HepG2 (cell line): ENCODE data around the gene RHBDF2. TPM values are rescaled to one million over a fixed set of nuclear protein-coding genes. Genes with fewer than 3 reads are reported as not detected.

Experiments used
- ETV5 ChIP-seq: IDR thresholded peaks from 2 replicates; pipeline ENCODE4 v1.6.1; 2018; ENCODE audit warnings: missing biosample characterization, missing genetic modification reagents, inconsistent platforms, borderline replicate concordance
- FOXP1 ChIP-seq, 2 experiments: fragments of 450-650 bp in 1 of 2; IDR thresholded peaks; 2 replicates each; pipeline ENCODE4 v1.6.1; 2017 to 2018; ENCODE audit warnings: antibody characterized with exemption in 1 of 2
- GATAD2A ChIP-seq: IDR thresholded peaks from 2 replicates; pipeline ENCODE4 v1.6.1; 2016
- HDAC1 ChIP-seq: sonication (generic); formaldehyde crosslinking; IDR thresholded peaks from 2 replicates; pipeline ENCODE4 v1.5.1; 2020; ENCODE audit warnings: mild to moderate bottlenecking, missing genetic modification reagents
- MAZ ChIP-seq, 2 experiments: sonication (generic) in 1 of 2; formaldehyde crosslinking in 1 of 2; IDR thresholded peaks; 2 replicates each; pipeline versions ENCODE4 v1.5.0 to v1.6.1; 2012 to 2020; ENCODE audit warnings: low read depth in 2 of 2, mild to moderate bottlenecking in 2 of 2, borderline replicate concordance in 1 of 2, improper control_type of control experiment in 1 of 2, low read length in 1 of 2, missing genetic modification reagents in 1 of 2, moderate library complexity in 1 of 2
- TEAD3 ChIP-seq: optimal IDR thresholded peaks from 2 replicates; pipeline ENCODE3; 2016; ENCODE audit warnings: borderline replicate concordance
- YEATS4 ChIP-seq: sonication (generic); formaldehyde crosslinking; IDR thresholded peaks from 2 replicates; pipeline ENCODE4 v1.4.0; 2020; ENCODE audit warnings: missing genetic modification reagents, borderline replicate concordance
- ZNF17 ChIP-seq: sonication (generic); formaldehyde crosslinking; IDR thresholded peaks from 2 replicates; pipeline ENCODE4 v1.5.0; 2020; ENCODE audit warnings: mild to moderate bottlenecking, missing genetic modification reagents
- ZNF331 ChIP-seq: sonication (generic); formaldehyde crosslinking; IDR thresholded peaks from 2 replicates; pipeline ENCODE4 v1.4.0; 2020; ENCODE audit warnings: missing genetic modification reagents
- ZNF547 ChIP-seq: sonication (generic); formaldehyde crosslinking; IDR thresholded peaks from 2 replicates; pipeline ENCODE4 v1.5.1; 2020; ENCODE audit warnings: mild to moderate bottlenecking, missing genetic modification reagents
- ZSCAN31 ChIP-seq: sonication (generic); formaldehyde crosslinking; IDR thresholded peaks from 2 replicates; pipeline ENCODE4 v1.5.0; 2020; ENCODE audit warnings: low read depth, mild to moderate bottlenecking, missing genetic modification reagents
- polyA plus RNA-seq, 8 experiments: library from polyadenylated mRNA; depleted of rRNA in 3 of 8; stranded (reverse) in 7 of 8; unstranded in 1 of 8; fragments of >200 nt; fragmentation: Illumina TruSeq in 4 of 8; extraction: Trizol in 4 of 8; gene quantifications; 2 replicates each; pipeline versions ENCODE4 v1.2.1 to v1.2.3, GENCODE V29; 2011 to 2016; ENCODE audit warnings: low read depth in 4 of 8, missing spikeins in 1 of 8, mixed read lengths in 1 of 8; ENCODE audit not compliant: insufficient read depth in 1 of 8
- total RNA-seq, 5 experiments: library from RNA; depleted of rRNA; stranded (reverse); fragments of >200 nt; fragmentation: Illumina TruSeq; extraction: Trizol; gene quantifications; 2 replicates each; pipeline ENCODE4 v1.2.3, GENCODE V29; 2016; ENCODE audit warnings: low read depth in 1 of 5
- TF ChIP-seq, protein P1 (sequence below): sonication (generic); formaldehyde crosslinking; IDR thresholded peaks from 2 replicates; pipeline ENCODE4 v1.4.0; 2020; ENCODE audit warnings: missing genetic modification reagents
- TF ChIP-seq, protein P2 (sequence below): sonication (generic); formaldehyde crosslinking; IDR thresholded peaks from 2 replicates; pipeline ENCODE4 v1.8.1; 2023; ENCODE audit warnings: mild to moderate bottlenecking, inconsistent platforms, moderate library complexity, missing genetic modification reagents, borderline replicate concordance
- TF ChIP-seq, protein P3 (sequence below): sonication (generic); formaldehyde crosslinking; IDR thresholded peaks from 2 replicates; pipeline ENCODE4 v1.4.0; 2020; ENCODE audit warnings: missing genetic modification reagents, borderline replicate concordance
- TF ChIP-seq, protein P4 (sequence below): sonication (generic); formaldehyde crosslinking; IDR thresholded peaks from 2 replicates; pipeline ENCODE4 v1.4.0; 2020; ENCODE audit warnings: mild to moderate bottlenecking, missing genetic modification reagents
- TF ChIP-seq, protein P5 (sequence below): sonication (generic); formaldehyde crosslinking; IDR thresholded peaks from 2 replicates; pipeline ENCODE4 v1.5.1; 2020; ENCODE audit warnings: mild to moderate bottlenecking, missing genetic modification reagents, moderate library complexity

The RHBDF2 gene
- total and polyA plus RNA-seq, 2 of the 13 experiments (the other 11 are each of a cell fraction or from before 2014, with no cell fraction given): 7.8 to 24.2 TPM

DNA sequence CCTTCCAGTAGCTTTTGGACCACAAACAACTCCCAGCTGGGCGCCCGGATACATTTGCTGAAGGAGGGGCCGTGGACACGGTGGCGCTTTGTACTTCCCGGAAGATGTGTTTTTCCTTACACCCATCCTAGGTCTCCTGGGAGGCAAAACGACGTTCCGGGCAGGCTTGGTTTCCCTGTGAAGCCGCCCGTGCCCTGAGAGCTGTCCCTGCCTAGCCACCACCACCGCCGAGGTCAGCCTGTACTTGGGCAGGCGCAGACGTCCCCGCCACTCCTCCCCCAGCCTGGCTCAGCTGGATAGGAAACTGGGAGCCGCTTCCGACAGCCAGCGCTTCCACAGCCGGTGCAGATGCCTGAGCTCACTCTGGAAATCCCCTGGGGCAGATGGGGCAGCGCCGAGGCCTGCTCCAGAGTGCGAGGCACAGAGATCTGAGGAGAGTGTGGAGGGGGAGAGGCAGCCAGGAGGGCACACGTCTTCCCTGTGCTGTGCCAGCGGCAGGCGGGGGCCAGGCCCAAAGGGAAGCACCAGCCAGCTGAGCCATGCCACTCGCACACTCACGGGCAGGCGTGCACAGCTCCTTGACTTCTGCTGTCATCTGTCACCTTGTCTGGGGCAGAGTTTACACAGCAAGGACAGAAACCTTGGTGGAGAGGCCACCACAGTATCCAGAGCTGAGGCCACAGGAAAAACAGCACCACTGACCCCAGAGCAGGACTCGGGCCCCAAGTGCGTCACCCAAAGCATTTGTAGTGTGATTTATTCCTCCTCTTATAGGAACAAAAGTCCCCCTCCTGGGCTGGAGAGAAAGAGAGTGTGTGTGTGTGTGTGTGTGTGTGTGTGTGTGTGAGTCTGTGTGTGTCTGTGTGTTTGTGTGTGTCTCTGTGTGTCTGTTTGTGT lies 3.0 kb downstream of the RHBDF2 start (continued):
- TF ChIP-seq, protein P1, sequence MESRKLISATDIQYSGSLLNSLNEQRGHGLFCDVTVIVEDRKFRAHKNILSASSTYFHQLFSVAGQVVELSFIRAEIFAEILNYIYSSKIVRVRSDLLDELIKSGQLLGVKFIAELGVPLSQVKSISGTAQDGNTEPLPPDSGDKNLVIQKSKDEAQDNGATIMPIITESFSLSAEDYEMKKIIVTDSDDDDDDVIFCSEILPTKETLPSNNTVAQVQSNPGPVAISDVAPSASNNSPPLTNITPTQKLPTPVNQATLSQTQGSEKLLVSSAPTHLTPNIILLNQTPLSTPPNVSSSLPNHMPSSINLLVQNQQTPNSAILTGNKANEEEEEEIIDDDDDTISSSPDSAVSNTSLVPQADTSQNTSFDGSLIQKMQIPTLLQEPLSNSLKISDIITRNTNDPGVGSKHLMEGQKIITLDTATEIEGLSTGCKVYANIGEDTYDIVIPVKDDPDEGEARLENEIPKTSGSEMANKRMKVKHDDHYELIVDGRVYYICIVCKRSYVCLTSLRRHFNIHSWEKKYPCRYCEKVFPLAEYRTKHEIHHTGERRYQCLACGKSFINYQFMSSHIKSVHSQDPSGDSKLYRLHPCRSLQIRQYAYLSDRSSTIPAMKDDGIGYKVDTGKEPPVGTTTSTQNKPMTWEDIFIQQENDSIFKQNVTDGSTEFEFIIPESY: peak; percentile 7; the same call in 1 of the 2 replicates
- TF ChIP-seq, protein P2, sequence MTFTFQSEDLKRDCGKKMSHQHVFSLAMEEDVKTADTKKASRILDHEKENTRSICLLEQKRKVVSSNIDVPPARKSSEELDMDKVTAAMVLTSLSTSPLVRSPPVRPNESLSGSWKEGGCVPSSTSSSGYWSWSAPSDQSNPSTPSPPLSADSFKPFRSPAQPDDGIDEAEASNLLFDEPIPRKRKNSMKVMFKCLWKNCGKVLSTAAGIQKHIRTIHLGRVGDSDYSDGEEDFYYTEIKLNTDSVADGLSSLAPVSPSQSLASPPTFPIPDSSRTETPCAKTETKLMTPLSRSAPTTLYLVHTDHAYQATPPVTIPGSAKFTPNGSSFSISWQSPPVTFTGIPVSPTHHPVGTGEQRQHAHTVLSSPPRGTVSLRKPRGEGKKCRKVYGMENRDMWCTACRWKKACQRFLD (CRISPR knock-in tag): no peak; the same call in 1 of the 2 replicates
- TF ChIP-seq ZNF331 (CRISPR knock-in tag) (peak; percentile 79; the same call in 1 of the 2 replicates), HDAC1 (CRISPR knock-in tag) (peak; percentile 91), YEATS4 (CRISPR knock-in tag) (peak; percentile 41; the same call in 1 of the 2 replicates), MAZ (IDR thresholded peaks at IDR 0.05; ENCODE audit: borderline replicate concordance, low read depth, low read length) (no peak), MAZ (CRISPR knock-in tag; IDR thresholded peaks at IDR 0.05; ENCODE audit: low read depth) (peak; percentile 59; the same call in 1 of the 2 replicates), TEAD3 (CRISPR knock-in tag) (peak; percentile 16), GATAD2A (CRISPR knock-in tag) (peak; percentile 39; the same call in 1 of the 2 replicates), ETV5 (no peak; the same call in 1 of the 2 replicates), ZNF17 (CRISPR knock-in tag) (no peak), ZNF547 (peak; percentile 81), ZSCAN31 (CRISPR knock-in tag) (no peak; the same call in 1 of the 2 replicates), FOXP1 (IDR thresholded peaks at IDR 0.05) (no peak), FOXP1 (CRISPR knock-in tag; IDR thresholded peaks at IDR 0.05) (peak; percentile 9; the same call in 1 of the 2 replicates)
- TF ChIP-seq, protein P3, sequence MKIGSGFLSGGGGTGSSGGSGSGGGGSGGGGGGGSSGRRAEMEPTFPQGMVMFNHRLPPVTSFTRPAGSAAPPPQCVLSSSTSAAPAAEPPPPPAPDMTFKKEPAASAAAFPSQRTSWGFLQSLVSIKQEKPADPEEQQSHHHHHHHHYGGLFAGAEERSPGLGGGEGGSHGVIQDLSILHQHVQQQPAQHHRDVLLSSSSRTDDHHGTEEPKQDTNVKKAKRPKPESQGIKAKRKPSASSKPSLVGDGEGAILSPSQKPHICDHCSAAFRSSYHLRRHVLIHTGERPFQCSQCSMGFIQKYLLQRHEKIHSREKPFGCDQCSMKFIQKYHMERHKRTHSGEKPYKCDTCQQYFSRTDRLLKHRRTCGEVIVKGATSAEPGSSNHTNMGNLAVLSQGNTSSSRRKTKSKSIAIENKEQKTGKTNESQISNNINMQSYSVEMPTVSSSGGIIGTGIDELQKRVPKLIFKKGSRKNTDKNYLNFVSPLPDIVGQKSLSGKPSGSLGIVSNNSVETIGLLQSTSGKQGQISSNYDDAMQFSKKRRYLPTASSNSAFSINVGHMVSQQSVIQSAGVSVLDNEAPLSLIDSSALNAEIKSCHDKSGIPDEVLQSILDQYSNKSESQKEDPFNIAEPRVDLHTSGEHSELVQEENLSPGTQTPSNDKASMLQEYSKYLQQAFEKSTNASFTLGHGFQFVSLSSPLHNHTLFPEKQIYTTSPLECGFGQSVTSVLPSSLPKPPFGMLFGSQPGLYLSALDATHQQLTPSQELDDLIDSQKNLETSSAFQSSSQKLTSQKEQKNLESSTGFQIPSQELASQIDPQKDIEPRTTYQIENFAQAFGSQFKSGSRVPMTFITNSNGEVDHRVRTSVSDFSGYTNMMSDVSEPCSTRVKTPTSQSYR (CRISPR knock-in tag): peak; percentile 83
- TF ChIP-seq, protein P4, sequence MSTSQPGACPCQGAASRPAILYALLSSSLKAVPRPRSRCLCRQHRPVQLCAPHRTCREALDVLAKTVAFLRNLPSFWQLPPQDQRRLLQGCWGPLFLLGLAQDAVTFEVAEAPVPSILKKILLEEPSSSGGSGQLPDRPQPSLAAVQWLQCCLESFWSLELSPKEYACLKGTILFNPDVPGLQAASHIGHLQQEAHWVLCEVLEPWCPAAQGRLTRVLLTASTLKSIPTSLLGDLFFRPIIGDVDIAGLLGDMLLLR: 0 out of 2 replicates have a peak, but pooled peaks have one; percentile 54
- TF ChIP-seq, protein P5, sequence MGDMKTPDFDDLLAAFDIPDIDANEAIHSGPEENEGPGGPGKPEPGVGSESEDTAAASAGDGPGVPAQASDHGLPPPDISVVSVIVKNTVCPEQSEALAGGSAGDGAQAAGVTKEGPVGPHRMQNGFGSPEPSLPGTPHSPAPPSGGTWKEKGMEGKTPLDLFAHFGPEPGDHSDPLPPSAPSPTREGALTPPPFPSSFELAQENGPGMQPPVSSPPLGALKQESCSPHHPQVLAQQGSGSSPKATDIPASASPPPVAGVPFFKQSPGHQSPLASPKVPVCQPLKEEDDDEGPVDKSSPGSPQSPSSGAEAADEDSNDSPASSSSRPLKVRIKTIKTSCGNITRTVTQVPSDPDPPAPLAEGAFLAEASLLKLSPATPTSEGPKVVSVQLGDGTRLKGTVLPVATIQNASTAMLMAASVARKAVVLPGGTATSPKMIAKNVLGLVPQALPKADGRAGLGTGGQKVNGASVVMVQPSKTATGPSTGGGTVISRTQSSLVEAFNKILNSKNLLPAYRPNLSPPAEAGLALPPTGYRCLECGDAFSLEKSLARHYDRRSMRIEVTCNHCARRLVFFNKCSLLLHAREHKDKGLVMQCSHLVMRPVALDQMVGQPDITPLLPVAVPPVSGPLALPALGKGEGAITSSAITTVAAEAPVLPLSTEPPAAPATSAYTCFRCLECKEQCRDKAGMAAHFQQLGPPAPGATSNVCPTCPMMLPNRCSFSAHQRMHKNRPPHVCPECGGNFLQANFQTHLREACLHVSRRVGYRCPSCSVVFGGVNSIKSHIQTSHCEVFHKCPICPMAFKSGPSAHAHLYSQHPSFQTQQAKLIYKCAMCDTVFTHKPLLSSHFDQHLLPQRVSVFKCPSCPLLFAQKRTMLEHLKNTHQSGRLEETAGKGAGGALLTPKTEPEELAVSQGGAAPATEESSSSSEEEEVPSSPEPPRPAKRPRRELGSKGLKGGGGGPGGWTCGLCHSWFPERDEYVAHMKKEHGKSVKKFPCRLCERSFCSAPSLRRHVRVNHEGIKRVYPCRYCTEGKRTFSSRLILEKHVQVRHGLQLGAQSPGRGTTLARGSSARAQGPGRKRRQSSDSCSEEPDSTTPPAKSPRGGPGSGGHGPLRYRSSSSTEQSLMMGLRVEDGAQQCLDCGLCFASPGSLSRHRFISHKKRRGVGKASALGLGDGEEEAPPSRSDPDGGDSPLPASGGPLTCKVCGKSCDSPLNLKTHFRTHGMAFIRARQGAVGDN (CRISPR knock-in tag): peak; percentile 99
